GM18909 (cell line): ENCODE measurements around the gene DHX34.

ENCODE experiments used
- ATAC-seq: cut with Tn5 transposase; IDR thresholded peaks from one replicate; pipeline ENCODE4 v1.9.1; 2021; ENCODE audit warnings: mild to moderate bottlenecking; ENCODE audit not compliant: unreplicated experiment, poor library complexity

The DHX34 gene

DNA sequence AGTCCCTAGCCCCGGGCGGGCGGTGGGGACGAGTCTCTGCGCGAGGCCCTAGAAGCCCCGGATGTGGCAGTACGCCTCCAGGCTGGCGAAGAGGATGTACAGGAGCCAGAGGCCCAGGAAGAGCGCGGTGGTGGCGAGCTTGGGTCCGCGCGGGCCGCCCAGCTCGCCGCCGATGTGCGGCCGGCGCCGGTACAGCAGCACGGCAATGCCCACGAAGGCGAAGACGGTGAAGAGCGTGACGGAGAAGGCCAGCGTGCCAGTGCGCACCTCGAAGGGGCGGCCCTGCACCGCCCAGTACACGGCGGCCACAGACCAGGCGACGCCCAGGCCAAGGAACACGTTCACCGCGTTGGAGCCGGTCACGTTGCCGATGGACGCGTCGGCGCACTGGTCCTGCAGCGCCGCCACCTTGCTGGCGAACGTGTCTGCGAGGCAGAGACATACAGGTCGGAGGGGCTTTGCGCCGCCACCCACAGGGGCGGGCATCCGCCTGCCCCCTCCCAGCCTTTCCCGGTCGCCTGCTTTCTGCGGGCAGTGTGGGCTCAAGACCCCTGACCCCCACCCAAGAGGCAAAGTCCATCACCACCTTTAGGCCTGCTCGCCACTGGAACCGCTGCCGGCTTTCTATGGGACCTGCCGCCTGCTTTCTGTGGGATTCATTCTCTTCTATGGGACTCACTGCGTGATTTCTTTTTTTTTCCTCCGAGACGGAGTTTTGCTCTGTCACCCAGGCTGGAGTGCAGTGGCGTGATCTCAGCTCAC is 81.1 kb downstream of the DHX34 start:
- no peak for ATAC-seq

DNA sequence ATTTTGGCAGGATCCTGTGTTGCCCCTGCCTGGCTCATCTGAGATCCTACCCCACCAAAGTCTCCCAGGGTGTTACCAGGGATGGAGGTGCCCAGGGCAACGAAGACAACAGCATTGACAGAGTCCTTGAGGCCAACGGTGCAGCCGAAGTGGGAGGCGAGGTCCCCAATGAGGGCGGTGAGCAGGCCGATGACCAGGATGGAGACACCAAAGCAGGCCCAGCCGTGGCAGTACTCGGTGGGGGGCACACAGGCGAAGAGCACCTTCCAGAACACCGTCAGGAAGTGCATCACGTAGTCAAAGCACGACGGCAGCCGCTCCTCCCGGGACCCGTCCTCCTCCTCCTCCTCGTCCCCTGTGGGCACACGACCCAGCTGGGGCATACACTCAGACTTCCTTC is 83.0 kb downstream of the DHX34 start:
- ATAC-seq, result no peak
